Stimulated activated CD4-positive, alpha-beta T cell treated with anti-CD3 and anti-CD28 coated beads, Interleukin-2, amount 100 ng/mL, for 4 hours (primary cell): ENCODE measurements around the gene SUSD2.
"Not testable (repeated sequence)": the region's sequence is repeated elsewhere in the genome, so short reads cannot be mapped to it uniquely, and the experiment has no call there.

Experiments used
- DNase-seq: peaks from one replicate; pipeline ENCODE4 v3.0.0-alpha.2; 2020; ENCODE audit warnings: low read depth

SUSD2 gene

DNA sequence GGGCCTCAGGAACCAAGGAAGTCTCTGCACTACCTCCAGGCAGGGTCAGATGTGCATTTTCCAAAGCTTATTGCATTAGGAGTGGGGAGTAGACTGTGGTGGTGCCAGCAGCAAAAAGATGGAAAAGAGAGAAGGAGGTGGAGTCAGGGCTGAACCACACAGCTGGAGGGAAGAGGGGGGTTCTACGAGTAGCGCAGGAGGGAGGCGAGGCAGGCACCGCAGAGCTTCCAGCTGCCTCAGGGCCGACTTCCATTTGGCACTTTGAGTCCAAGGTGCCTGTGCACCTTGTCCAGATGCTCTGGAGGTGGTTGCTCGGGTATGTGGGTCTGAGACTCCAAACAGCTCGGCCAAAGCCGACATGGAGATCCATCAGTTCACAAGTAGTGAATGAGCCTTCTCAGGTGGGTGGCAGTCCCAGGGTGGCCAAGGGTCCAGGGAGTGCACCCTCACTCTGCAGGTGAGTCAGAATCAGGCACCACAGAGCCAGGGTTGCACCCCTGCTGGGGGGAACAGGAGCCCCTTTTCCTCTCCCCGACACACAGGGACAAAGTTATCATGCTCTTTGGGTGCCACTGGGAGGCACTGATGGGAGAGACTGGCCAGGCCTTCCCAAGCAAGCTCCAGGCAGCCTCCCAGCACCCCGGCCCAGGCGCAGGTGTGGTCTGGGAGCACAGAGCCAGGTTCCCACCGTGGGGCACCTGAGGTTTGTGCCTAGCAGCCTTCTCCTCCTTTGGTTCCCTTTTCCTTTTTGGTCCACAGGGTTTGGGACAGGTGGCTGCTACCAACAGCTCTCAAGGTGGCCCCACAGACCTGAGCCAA lies 33.4 kb downstream of the SUSD2 start:
- DNase-seq, result no peak

DNA sequence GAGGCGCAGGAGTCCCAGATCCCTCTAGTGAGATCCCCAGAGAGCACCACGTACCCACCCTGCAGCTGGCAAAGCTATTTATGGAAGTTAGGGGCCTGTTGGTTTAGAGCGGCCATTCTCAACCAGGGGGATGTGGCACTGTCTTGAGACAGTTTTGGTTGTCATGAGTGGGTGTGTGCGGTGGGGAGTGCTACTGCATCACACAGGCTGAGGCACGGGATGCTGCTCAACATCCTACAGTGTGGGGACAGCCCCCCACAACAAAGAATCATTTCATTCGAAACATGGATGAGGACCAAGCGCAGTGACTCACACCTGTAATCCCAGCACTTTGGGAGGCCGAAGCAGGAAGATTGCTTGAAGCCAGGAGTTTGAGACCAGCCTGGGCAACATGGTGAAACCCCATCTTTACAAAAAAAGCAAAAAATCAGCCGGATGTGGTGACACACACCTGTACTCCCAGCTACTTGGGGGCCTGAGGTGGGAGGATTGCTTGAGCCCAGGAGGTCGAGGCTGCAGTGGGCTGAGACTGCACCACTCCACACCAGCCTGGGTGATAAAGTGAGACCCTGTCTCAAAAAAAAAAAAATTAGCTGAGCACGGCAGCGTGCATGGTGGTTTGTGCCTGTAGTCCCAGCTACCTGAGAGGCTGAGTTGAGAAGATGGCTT lies 35.4 kb downstream of the SUSD2 start:
- no peak for DNase-seq

DNA sequence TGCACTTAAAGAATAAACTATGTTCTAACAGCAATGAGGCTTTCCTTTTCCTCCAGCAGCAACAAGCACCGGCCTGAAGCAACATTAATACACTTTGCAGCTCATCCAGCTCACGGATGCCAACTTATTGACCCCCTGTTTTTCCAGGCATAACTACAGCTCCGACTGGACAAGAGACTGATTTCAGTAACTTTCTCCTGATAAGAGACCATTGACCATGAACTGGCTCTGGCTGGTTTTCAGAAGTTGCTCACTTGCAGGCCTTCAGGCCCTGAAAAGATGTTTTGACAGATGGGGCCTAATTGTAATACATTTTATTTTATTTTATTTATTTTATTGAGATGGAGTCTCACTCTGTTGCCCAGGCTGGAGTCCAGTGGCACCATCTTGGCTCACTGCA lies 36.1 kb downstream of the SUSD2 start:
- no peak for DNase-seq

DNA sequence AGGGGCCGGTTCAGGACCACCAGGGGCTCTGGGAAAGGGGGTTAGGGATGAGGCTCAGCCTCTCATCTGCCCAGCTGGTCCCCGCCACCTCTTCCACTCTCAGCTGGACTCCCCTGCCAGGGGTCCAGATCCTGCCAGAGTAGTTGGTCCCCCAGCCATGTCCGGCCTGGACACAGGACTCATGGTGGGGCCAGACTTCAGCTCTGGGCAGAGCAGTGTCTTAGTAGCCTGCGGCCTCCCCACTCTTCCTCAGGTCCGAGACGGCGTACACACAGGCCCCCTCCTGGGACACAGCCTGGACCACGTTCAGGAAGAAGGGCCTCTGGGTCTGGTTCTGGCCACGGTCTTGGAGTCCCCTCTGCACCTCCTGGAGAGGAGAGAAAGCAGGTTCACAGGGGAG lies 38.5 kb downstream of the SUSD2 start:
- DNase-seq, result no peak

DNA sequence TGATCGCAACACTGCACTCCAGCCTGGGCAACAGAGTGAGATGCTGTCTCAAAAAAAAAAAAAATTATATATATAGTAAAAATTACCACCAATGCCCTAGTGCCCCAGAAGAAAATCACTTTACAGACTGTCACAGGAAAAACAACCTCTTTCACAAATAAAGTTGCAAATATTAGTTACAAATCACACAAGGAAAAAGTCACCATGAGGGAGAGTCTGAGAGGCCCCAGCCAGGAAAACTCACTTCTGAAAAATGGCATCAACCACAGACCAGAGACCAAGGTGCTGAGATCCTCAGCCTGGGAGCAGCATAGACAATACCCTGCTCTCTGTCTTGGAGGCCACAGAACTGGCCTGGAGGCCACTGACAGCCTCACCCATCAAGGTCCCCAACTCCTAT lies 43.2 kb downstream of the SUSD2 start:
- no peak for DNase-seq

DNA sequence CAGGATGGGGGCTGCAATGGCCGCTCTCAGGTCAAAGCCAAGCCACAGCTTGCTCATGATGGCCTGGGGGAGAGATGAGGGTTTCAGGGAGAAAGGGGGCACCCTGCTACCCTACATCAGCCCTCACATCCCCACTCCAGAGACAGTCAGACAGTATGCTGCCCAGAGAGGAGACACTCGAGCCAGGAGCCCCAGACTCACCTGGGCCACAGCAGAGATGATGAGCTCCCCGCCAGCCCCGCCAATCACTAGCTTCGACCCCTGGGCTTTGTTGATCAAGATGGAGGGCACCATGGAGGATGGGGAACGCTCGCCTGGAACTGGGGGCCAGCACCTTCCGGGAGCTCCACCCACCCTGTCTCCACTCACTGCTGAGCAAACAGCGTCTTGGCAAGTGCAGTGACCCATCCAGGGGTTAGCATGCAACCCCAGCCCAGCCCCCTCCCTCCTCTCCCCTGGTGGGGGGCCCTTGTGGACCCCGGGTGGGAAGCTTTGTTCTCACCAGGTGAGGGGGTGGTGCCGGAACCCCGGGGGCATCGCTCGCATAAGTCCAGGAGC lies 43.8 kb downstream of the SUSD2 start:
- DNase-seq, result no peak

DNA sequence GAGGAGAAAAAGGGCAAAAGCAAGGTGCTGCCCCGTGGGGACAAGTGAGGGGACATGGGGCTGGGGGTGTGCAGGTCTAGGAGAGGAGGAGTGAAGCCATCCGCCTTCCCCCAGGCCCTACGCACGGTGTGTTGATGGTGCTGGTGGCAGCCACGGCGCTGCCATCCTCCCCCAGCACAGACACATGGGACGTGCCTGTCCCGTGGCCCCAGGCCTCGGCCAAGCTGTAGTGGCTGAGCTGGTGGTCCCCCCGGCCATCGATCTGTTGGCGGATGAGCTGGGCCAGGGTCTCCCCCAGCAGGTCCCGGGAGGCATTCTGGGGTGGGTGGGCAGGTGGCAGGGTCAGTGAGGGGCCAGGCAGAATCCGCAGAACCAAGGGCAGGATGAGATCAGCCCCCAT lies 44.7 kb downstream of the SUSD2 start:
- DNase-seq, result no peak

DNA sequence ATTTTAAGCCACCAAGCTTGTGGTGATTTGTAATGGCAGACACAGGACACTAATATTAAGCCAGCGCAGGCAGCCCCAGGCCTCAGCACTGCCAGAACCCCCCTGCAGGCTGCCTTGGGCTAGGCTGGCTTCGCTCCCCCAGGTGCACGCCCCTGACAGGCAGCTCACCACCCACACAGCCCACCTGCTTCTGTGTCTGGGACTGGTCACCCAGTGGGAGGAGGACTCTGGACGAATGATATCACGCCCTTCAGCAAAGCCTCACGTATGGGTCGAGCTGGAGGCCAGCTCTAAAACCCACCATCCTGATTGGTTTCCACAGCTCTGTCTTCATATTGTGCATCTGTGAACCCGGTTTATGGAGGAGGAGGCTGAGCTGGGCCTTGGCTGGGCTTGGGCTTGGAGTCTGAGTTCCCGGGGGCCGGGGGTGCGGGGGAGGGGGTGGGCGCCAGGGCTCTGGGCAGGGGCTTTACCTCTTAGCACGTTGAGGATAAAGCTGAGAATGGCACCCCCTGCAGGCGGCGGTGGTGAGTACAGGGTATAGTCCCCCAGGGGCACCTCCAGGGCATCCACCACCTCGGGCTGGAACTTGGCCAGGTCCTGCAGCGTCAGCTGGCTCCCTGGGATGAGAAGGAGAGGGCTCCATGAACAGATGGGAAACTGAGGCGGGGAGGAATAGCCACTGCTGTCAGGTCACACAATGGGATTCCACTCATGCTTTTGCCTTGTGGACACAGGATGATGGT lies 49.8 kb downstream of the SUSD2 start:
- DNase-seq, result peak; percentile 48

DNA sequence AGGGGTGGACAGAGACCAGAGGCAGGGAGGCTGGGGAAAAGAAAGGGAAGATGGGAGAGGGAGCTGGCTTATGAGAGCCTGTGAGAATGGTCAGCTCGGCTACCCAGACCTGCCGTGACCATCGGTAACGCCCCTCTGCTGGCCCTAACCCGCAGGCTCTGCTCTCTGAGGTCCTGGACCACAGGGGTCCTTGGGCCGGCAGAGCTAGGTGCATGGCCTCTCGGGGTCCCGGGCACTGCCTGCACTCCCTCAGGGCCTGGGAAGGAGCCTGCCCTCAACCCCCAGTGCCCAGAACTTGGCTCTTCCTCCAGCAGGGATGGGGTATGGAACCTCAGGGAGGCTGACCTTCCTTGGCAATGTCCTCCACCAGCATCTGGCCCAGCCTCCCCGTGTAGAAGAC lies 50.4 kb downstream of the SUSD2 start:
- no peak for DNase-seq

DNA sequence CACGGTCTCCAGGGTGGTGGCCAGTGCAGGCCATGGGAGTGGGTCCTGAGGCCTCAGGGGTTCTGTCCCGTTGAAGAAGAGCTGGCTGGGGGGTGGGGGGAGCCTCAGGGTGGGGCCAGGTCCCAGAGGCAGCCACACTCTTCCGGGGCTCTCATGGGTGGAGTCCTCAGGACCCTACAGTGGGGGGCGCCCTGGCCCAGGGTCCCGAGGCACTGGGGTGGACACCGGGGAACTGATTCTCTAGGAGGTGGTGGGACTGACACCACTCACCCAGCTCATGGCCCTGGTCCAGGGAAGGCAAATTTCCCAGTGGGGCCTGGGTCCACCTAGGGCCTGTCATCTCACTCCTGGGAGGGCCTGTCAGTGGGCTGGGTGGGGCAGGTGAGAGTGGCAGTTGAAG lies 50.8 kb downstream of the SUSD2 start:
- no peak for DNase-seq

DNA sequence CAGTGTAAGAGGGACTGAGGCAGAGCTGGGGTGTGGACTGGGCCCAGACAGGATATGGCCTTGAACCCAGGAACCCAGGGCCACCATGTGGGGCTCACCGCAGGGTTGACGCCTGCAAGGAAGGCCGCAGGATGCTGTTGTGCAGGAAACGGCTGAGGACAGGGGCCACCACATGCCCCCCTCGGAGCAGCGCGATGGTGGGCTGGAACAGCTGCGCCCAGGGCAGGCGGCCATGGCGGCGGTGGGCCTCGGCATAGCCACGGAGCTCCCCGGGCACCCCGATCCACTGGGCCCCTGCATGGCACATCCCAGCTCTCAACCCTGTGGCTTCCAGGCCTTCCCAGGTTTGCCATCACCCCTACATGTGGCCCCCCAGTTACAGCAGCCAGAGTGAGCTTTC lies 51.4 kb downstream of the SUSD2 start:
- DNase-seq, result no peak

DNA sequence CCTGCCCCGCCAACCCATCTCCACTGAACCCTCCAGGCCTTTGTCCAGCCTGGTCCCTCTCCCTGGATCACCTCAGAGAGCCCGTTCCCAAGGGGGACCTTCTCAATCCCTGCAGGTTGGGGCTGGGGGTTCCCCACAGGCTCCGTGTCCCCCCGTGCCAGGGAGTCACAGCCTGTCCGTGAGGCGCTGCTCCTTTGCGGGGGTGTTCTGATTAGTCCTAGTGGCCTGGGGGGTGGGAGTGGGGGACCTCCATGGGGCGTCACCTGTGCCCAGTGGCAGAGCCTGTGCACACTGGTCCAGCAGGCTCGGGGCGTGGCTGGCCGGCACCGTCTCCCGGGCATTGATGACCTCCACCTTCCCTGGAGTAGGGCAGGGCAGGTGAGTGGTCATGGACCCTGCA lies 51.9 kb downstream of the SUSD2 start:
- no peak for DNase-seq

DNA sequence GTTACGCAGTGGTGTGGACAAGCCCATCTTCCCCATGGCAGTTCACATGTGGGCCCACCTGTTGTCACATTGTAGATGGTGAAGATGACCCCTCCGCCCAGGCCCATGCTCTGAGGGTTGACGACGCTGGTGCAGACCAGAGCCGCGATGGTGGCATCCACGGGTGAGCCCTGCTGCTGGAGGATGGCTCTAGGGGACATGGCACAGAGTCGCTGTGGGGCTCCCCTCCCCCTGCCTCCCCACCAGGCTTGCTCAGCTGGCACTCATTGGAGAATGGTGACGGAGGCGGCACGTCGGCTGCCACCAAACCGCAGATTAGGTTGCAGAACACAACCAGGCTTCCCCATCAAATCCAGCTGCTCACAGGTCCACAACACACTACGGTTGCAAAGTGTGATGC lies 52.5 kb downstream of the SUSD2 start:
- no peak for DNase-seq

DNA sequence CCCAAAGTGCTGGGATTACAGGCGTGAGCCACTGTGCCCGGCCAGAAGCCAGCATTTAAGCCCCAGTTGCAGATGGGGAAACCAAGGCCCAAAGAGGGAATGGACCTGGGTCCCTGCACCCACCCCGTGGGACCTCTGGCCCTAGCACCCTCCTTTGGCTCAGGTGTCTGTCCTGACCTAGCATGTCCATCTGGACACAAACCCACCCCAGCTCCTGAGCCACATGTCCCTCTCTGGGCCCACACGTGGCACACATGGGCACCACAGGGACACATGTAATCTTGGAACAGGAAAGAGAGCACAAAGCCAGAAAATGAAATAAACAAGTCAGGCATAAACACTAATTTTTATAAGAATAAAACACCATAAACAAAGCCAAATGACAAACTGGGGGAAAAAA lies 54.0 kb downstream of the SUSD2 start:
- DNase-seq, result no peak

DNA sequence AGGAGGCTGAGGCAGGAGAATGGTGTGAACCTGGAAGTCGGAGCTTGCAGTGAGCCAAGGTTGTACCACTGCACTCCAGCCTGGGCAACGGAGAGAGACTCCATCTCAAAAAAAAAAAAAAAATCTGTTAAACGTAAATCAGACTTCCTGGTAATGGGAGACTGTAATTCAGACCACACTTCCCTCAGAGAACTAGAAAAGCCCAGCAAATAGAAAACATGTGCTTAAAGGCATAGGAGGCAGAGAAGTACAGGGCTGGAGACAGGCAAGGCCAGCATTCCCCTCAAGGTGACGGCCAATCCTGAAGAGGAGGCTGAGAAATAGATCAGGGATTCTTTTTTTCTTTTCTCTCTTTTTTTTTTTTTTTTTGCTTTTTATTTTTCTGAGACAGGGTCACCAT lies 55.4 kb downstream of the SUSD2 start:
- no peak for DNase-seq

DNA sequence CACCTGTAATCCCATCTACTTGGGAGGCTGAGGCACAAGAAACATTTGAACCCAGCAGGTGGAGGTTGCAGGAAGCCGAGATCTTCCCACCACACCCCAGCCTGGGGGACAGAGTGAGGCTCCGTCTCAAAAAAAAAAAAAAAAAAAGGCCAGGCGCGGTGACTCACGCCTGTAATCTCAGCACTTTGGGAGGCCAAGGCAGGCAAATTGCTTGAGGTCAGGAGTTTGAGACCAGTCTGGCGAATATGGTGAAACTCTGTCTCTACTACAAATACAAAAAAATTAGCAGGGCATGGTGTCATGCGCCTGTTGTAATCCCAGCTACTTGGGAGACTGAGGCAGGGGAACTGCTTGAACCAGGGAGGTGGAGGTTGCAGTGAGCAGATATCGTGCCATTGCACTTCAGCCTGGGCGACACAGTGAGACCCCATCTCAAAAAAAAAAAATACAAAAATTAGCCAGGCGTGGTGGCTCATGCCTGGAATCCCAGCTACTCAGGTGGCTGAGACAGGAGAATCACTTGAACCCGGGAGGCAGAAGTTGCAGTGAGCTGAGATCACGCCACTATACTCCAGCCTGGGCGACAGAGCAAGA lies 56.9 kb downstream of the SUSD2 start:
- not testable (repeated sequence) for DNase-seq
